BJ (cell line): ENCODE measurements around the gene JAG2. TPM values are rescaled to one million over a fixed set of nuclear protein-coding genes. Genes with fewer than 3 reads are reported as not detected.

Experiments
- CTCF ChIA-PET: fragments of 350-600 bp; formaldehyde crosslinking; extraction: SDS; loops from one replicate; lab custom pipeline; 2021; ENCODE audit warnings: antibody characterized with exemption, inconsistent platforms; lab: Yijun Ruan, JAX
- POLR2A ChIA-PET: fragments of 300-600 bp; sonication (Branson Sonifier 250); formaldehyde crosslinking; extraction: SDS; loops from one replicate; lab custom pipeline; 2021; ENCODE audit warnings: antibody characterized with exemption; lab: Charles Lee
- DNase-seq: peaks from one replicate; pipeline ENCODE4 v3.0.0-alpha.2; 2011; ENCODE audit warnings: low read depth
- H3K27me3 ChIP-seq: 2 replicates; pipeline ENCODE4 v1.6.0; 2011; ENCODE audit warnings: low read length; ENCODE audit not compliant: control insufficient read depth, insufficient read depth
- H3K36me3 ChIP-seq: 2 replicates; pipeline ENCODE4 v1.5.1; 2011; ENCODE audit warnings: low read length; ENCODE audit not compliant: control insufficient read depth, insufficient read depth
- H3K4me3 ChIP-seq: 2 replicates; pipeline ENCODE4 v1.5.1; 2011; ENCODE audit warnings: low read depth, mild to moderate bottlenecking, control low read depth, low read length
- CTCF ChIP-seq: IDR thresholded peaks from 2 replicates; pipeline ENCODE4 v1.5.1; 2011; ENCODE audit warnings: low read depth, mild to moderate bottlenecking, control low read depth, inconsistent platforms, low read length, moderate library complexity; ENCODE audit not compliant: insufficient read depth
- polyA plus RNA-seq: library from polyadenylated mRNA; depleted of rRNA; stranded (reverse); fragments of >200 nt; gene quantifications from 2 replicates; pipeline ENCODE4 v1.2.3, GENCODE V29; 2011

The JAG2 gene
- polyA plus RNA-seq, 1 experiment: 0.23 TPM

- H3K36me3 ChIP-seq: no peaks in the 10 kb centered on the region
- ChIA-PET CTCF (interaction anchor here (1.4 kb wide), 1 partner anchor 10 kb away, joined by 4 read pairs; no protein-coding TSS in a partner anchor), POLR2A (no interaction called here)
- no peak for TF ChIP-seq CTCF
- H3K27me3 ChIP-seq: peaks cover 10% of the 10 kb centered on the region
- H3K4me3 ChIP-seq: no peak overlapping the region
- no peak for DNase-seq
These were observed 68.8 kb downstream of the JAG2 start for GRCh38 chr14:105099778-105100177.

- H3K36me3 ChIP-seq: no peaks in the 10 kb centered on the region
- H3K4me3 ChIP-seq: no peak overlapping the region
- peaks cover 7% of the 10 kb centered on the region for H3K27me3 ChIP-seq
- ChIA-PET POLR2A (interaction anchor here (0.7 kb wide), 1 partner anchor 221 kb away, joined by 4 read pairs; no protein-coding TSS in a partner anchor), CTCF (no interaction called here)
- no peak for DNase-seq
- TF ChIP-seq CTCF: no peak
These were observed 70.3 kb downstream of the JAG2 start for GRCh38 chr14:105098316-105098715.

- Histone ChIP-seq H3K27me3 (peaks cover 4% of the 10 kb centered on the region), H3K36me3 (no peaks in the 10 kb centered on the region), H3K4me3 (no peak overlapping the region)
- CTCF ChIA-PET: no interaction called here
- DNase-seq: no peak
- POLR2A ChIA-PET: interaction anchor here (0.7 kb wide), 1 partner anchor 222 kb away, joined by 4 read pairs; no protein-coding TSS in a partner anchor
- no peak for TF ChIP-seq CTCF
These were observed 70.8 kb downstream of the JAG2 start for GRCh38 chr14:105097794-105098127.

GRCh38 chr14:105096206-105096875, 72.2 kb downstream of the JAG2 start:
- CTCF ChIA-PET: no interaction called here
- no peak for TF ChIP-seq CTCF
- Histone ChIP-seq H3K27me3 (peaks cover 2% of the 10 kb centered on the region), H3K36me3 (no peaks in the 10 kb centered on the region), H3K4me3 (no peak overlapping the region)
- no peak for DNase-seq
- POLR2A ChIA-PET: no interaction called here

GRCh38 chr14:105095236-105095805, 73.3 kb downstream of the JAG2 start:
- H3K27me3 ChIP-seq: peaks cover 2% of the 10 kb centered on the region
- ChIA-PET POLR2A (no interaction called here), CTCF (interaction anchor here (0.6 kb wide), 1 partner anchor 10 kb away, joined by 3 read pairs; no protein-coding TSS in a partner anchor)
- no peak overlapping the region for H3K4me3 ChIP-seq
- DNase-seq: no peak
- TF ChIP-seq CTCF: no peak
- no peaks in the 10 kb centered on the region for H3K36me3 ChIP-seq
